Measurements from ENCODE around the gene SARNP. TPM values are rescaled to one million over a fixed set of nuclear protein-coding genes. Genes with fewer than 3 reads are reported as not detected.

SARNP gene
- total and polyA plus RNA-seq, 10 of the 15 experiments (the other 5 are each of a cell fraction or from before 2014, with no cell fraction given): 77.6 to 445 (median 188) TPM

DNA sequence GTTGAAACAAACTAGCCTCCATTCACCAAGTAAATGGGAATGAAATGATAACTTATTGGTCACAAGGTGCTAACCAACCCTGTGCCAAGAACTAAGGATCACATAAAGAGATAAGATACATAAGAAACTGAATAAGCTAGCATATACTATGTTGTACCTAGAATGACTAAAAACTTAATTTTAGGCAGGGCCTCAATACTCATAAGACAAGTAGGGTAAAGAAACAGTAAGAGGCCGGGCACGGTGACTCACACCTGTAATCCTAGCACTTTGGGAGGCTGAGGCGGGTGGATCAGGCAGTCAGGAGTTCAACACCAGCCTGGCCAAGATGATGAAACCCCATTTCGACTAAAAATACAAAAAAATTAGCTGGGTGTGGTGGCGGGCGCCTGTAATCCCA, 56.9 kb downstream of the SARNP start:
- Histone ChIP-seq H3K36me3 (ENCODE audit: control insufficient read depth in 2 of 2, insufficient read depth in 2 of 2, low read length in 1 of 2) (peaks cover 11 to 27% of the 10 kb centered on the region in 2 experiments), H3K79me2 (ENCODE audit: control insufficient read depth, insufficient read depth, low read length) (no peaks in the 10 kb centered on the region), H2AFZ (ENCODE audit: control insufficient read depth, low read depth, low read length) (no peak overlapping the region), H3K27me3 (replicated peaks in 1 of 2; ENCODE audit: control insufficient read depth in 2 of 2, insufficient read depth in 2 of 2, low read length in 1 of 2) (no peaks in the 10 kb centered on the region), H4K20me1 (ENCODE audit: control insufficient read depth, insufficient read depth) (no peaks in the 10 kb centered on the region), H3K4me3 (no peak overlapping the region), H3K9me3 (replicated peaks; ENCODE audit: control insufficient read depth, insufficient read depth, low read length) (no peaks in the 10 kb centered on the region; the same call in 2 of the 3 replicates), H3K9ac (ENCODE audit: control insufficient read depth, insufficient read depth, low read length) (no peak overlapping the region), H3K4me1 (ENCODE audit: control insufficient read depth, insufficient read depth, low read length) (no peaks in the 10 kb centered on the region), H3K27ac (ENCODE audit: control insufficient read depth, insufficient read depth) (no peak overlapping the region), H3K4me2 (ENCODE audit: control insufficient read depth, insufficient read depth) (no peak overlapping the region)
- ChIA-PET POLR2A (no interaction called here), RAD21 (ENCODE audit: unreplicated experiment) (no interaction called here), CTCF (interaction anchor here (1.1 kb wide), 1 partner anchor 22 kb away, joined by 3 read pairs; no protein-coding TSS in a partner anchor), SMC1A (ENCODE audit: uncharacterized antibody, unreplicated experiment) (no interaction called here)
- FAIRE-seq (no peak), DNase-seq (ENCODE audit: low read depth, low spot score) (no peak), ATAC-seq (no peak)
- intact Hi-C loops (cut with micrococcal nuclease; ENCODE audit: unreplicated experiment) (no loop called here), in situ Hi-C loops (cut with MboI) (no loop called here)
- no TSS peak for BruUV-seq (replicated peaks)
- WGBS (ENCODE audit: insufficient coverage, insufficient replicate concordance, low lambda C conversion rate, missing lambda C conversion rate): 74% methylated on average over 6 of the region's 6 CpGs
- TF ChIP-seq, protein P1, sequence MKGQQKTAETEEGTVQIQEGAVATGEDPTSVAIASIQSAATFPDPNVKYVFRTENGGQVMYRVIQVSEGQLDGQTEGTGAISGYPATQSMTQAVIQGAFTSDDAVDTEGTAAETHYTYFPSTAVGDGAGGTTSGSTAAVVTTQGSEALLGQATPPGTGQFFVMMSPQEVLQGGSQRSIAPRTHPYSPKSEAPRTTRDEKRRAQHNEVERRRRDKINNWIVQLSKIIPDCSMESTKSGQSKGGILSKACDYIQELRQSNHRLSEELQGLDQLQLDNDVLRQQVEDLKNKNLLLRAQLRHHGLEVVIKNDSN (IDR thresholded peaks at IDR 0.05; ENCODE audit: borderline replicate concordance, extremely low read length, insufficient read depth, low read depth, low read length): no peak
- TF ChIP-seq ESRRA (IDR thresholded peaks at IDR 0.05; ENCODE audit: low read length) (no peak), SMARCA5 (IDR thresholded peaks at IDR 0.05) (no peak), TCF12 (IDR thresholded peaks at IDR 0.05; ENCODE audit: low read depth, low read length) (no peak), ZNF384 (IDR thresholded peaks at IDR 0.05; ENCODE audit: borderline replicate concordance, low read depth, low read length) (no peak), MTA2 (IDR thresholded peaks at IDR 0.05; ENCODE audit: low read depth) (no peak), ZBED1 (IDR thresholded peaks at IDR 0.05; ENCODE audit: borderline replicate concordance) (no peak), ASH2L (IDR thresholded peaks at IDR 0.05; ENCODE audit: borderline replicate concordance, low read depth) (no peak), JUNB (IDR thresholded peaks at IDR 0.05) (no peak), STAT1 (conservative IDR thresholded peaks at IDR 0.05) (no peak), PML (IDR thresholded peaks at IDR 0.05; ENCODE audit: low read length) (no peak), LARP7 (IDR thresholded peaks at IDR 0.05) (no peak)
- TF ChIP-seq, protein P2, sequence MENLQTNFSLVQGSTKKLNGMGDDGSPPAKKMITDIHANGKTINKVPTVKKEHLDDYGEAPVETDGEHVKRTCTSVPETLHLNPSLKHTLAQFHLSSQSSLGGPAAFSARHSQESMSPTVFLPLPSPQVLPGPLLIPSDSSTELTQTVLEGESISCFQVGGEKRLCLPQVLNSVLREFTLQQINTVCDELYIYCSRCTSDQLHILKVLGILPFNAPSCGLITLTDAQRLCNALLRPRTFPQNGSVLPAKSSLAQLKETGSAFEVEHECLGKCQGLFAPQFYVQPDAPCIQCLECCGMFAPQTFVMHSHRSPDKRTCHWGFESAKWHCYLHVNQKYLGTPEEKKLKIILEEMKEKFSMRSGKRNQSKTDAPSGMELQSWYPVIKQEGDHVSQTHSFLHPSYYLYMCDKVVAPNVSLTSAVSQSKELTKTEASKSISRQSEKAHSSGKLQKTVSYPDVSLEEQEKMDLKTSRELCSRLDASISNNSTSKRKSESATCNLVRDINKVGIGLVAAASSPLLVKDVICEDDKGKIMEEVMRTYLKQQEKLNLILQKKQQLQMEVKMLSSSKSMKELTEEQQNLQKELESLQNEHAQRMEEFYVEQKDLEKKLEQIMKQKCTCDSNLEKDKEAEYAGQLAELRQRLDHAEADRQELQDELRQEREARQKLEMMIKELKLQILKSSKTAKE (IDR thresholded peaks at IDR 0.05; ENCODE audit: low read depth, poor library complexity, severe bottlenecking): no peak
- TF ChIP-seq, protein P3, sequence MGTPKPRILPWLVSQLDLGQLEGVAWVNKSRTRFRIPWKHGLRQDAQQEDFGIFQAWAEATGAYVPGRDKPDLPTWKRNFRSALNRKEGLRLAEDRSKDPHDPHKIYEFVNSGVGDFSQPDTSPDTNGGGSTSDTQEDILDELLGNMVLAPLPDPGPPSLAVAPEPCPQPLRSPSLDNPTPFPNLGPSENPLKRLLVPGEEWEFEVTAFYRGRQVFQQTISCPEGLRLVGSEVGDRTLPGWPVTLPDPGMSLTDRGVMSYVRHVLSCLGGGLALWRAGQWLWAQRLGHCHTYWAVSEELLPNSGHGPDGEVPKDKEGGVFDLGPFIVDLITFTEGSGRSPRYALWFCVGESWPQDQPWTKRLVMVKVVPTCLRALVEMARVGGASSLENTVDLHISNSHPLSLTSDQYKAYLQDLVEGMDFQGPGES (IDR thresholded peaks at IDR 0.05): no peak
- TF ChIP-seq, protein P4, sequence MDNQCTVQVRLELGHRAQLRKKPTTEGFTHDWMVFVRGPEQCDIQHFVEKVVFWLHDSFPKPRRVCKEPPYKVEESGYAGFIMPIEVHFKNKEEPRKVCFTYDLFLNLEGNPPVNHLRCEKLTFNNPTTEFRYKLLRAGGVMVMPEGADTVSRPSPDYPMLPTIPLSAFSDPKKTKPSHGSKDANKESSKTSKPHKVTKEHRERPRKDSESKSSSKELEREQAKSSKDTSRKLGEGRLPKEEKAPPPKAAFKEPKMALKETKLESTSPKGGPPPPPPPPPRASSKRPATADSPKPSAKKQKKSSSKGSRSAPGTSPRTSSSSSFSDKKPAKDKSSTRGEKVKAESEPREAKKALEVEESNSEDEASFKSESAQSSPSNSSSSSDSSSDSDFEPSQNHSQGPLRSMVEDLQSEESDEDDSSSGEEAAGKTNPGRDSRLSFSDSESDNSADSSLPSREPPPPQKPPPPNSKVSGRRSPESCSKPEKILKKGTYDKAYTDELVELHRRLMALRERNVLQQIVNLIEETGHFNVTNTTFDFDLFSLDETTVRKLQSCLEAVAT (IDR thresholded peaks at IDR 0.05): no peak

Measured in GM12878 (cell line).